ENCODE results near the gene PREP.

Gene PREP

GRCh38 chr6:105389543-105389942 is 13.3 kb downstream of the PREP start:
- Histone ChIP-seq H3K4me2 (ENCODE audit: low read depth, low read length, poor library complexity, severe bottlenecking) (no peak overlapping the region), H3K9me3 (ENCODE audit: insufficient read depth, low read depth, low read length) (no peaks in the 10 kb centered on the region), H3K9ac (ENCODE audit: low read depth, low read length, poor library complexity, severe bottlenecking) (no peak overlapping the region), H3K4me1 (ENCODE audit: insufficient read depth, low read length, poor library complexity, severe bottlenecking) (no peaks in the 10 kb centered on the region), H3K79me2 (ENCODE audit: insufficient read depth, low read length) (peaks cover 10% of the 10 kb centered on the region; the same call in 1 of the 2 replicates), H3K4me3 (ENCODE audit: low read length, poor library complexity, severe bottlenecking) (no peak overlapping the region), H3F3A (ENCODE audit: low read depth) (no peaks in the 10 kb centered on the region), H3K36me3 (ENCODE audit: insufficient read depth, low read length) (peaks cover 27% of the 10 kb centered on the region; the same call in 1 of the 2 replicates), H2AFZ (ENCODE audit: low read length) (no peak overlapping the region), H3K27me3 (ENCODE audit: insufficient read depth, low read length, poor library complexity, severe bottlenecking) (no peaks in the 10 kb centered on the region), H4K20me1 (ENCODE audit: insufficient read depth, low read length, poor library complexity, severe bottlenecking) (no peaks in the 10 kb centered on the region), H3K9me2 (replicated peaks; ENCODE audit: low read depth, low read length) (no peaks in the 10 kb centered on the region)
- no peak for TF ChIP-seq CTCF (conservative IDR thresholded peaks at IDR 0.05; ENCODE audit: low read length)
- TF ChIP-seq EZH2phosphoT487 (IDR thresholded peaks at IDR 0.05; ENCODE audit: borderline replicate concordance) = no peak

- Histone ChIP-seq H4K20me1 (ENCODE audit: insufficient read depth, low read length, poor library complexity, severe bottlenecking) (peaks cover 8% of the 10 kb centered on the region), H3K79me2 (ENCODE audit: insufficient read depth, low read length) (peaks cover 19% of the 10 kb centered on the region; the same call in 1 of the 2 replicates), H3K9me2 (replicated peaks; ENCODE audit: low read depth, low read length) (no peaks in the 10 kb centered on the region), H3F3A (ENCODE audit: low read depth) (no peaks in the 10 kb centered on the region), H3K36me3 (ENCODE audit: insufficient read depth, low read length) (peaks cover 35% of the 10 kb centered on the region; the same call in 1 of the 2 replicates), H3K27me3 (ENCODE audit: insufficient read depth, low read length, poor library complexity, severe bottlenecking) (no peaks in the 10 kb centered on the region), H2AFZ (ENCODE audit: low read length) (no peak overlapping the region), H3K4me3 (ENCODE audit: low read length, poor library complexity, severe bottlenecking) (no peak overlapping the region), H3K9ac (ENCODE audit: low read depth, low read length, poor library complexity, severe bottlenecking) (no peak overlapping the region), H3K4me1 (ENCODE audit: insufficient read depth, low read length, poor library complexity, severe bottlenecking) (peaks cover 9% of the 10 kb centered on the region), H3K9me3 (ENCODE audit: insufficient read depth, low read depth, low read length) (no peaks in the 10 kb centered on the region), H3K4me2 (ENCODE audit: low read depth, low read length, poor library complexity, severe bottlenecking) (no peak overlapping the region)
- TF ChIP-seq EZH2phosphoT487 (IDR thresholded peaks at IDR 0.05; ENCODE audit: borderline replicate concordance) (no peak), CTCF (conservative IDR thresholded peaks at IDR 0.05; ENCODE audit: low read length) (no peak)
Observed at GRCh38 chr6:105388392-105388791, 14.5 kb downstream of the PREP start.

- Histone ChIP-seq H3K4me1 (ENCODE audit: insufficient read depth, low read length, poor library complexity, severe bottlenecking) (peaks cover 22% of the 10 kb centered on the region), H3K27me3 (ENCODE audit: insufficient read depth, low read length, poor library complexity, severe bottlenecking) (no peaks in the 10 kb centered on the region), H3K4me3 (ENCODE audit: low read length, poor library complexity, severe bottlenecking) (no peak overlapping the region), H2AFZ (ENCODE audit: low read length) (no peak overlapping the region), H3K9me2 (replicated peaks; ENCODE audit: low read depth, low read length) (no peaks in the 10 kb centered on the region), H4K20me1 (ENCODE audit: insufficient read depth, low read length, poor library complexity, severe bottlenecking) (peaks cover 27% of the 10 kb centered on the region), H3K36me3 (ENCODE audit: insufficient read depth, low read length) (peaks cover 25% of the 10 kb centered on the region; the same call in 1 of the 2 replicates), H3K9ac (ENCODE audit: low read depth, low read length, poor library complexity, severe bottlenecking) (no peak overlapping the region), H3K4me2 (ENCODE audit: low read depth, low read length, poor library complexity, severe bottlenecking) (no peak overlapping the region), H3F3A (ENCODE audit: low read depth) (no peaks in the 10 kb centered on the region), H3K79me2 (ENCODE audit: insufficient read depth, low read length) (peaks cover 42% of the 10 kb centered on the region), H3K9me3 (ENCODE audit: insufficient read depth, low read depth, low read length) (no peaks in the 10 kb centered on the region)
- no peak for TF ChIP-seq EZH2phosphoT487 (IDR thresholded peaks at IDR 0.05; ENCODE audit: borderline replicate concordance)
- no peak for TF ChIP-seq CTCF (conservative IDR thresholded peaks at IDR 0.05; ENCODE audit: low read length)
Observed at GRCh38 chr6:105384004-105384403, 18.9 kb downstream of the PREP start.
